GM23248 (cell line): ENCODE results near the gene FAM98A.

Experiments
- EZH2 ChIP-seq: fragments of 200-600 bp; sonication (generic); IDR thresholded peaks from 2 replicates; pipeline ENCODE4 v1.6.1; 2018; ENCODE audit warnings: antibody characterized with exemption, mild to moderate bottlenecking; ENCODE audit not compliant: insufficient read depth, poor library complexity, severe bottlenecking
- EZH2phosphoT487 ChIP-seq: fragments of 200-600 bp; sonication (generic); IDR thresholded peaks from 2 replicates; pipeline ENCODE4 v1.6.1; 2018; ENCODE audit warnings: antibody characterized with exemption, moderate library complexity, mild to moderate bottlenecking, low read depth; ENCODE audit not compliant: insufficient read depth

GRCh38 chr2:33606100-33606499, 7.0 kb upstream of the FAM98A start:
- TF ChIP-seq EZH2, result no peak
- TF ChIP-seq EZH2phosphoT487, result no peak
